Stomach smooth muscle (tissue), 2 donors: ENCODE data around the gene RAPGEF2.

ENCODE experiments used
- H3K27ac ChIP-seq: one replicate; pipeline ENCODE4 v1.7.0; 2013; ENCODE audit warnings: mild to moderate bottlenecking, low read length, inconsistent platforms
- H3K27me3 ChIP-seq, 2 donors: one replicate each; pipeline ENCODE4 v1.7.0; 2013; ENCODE audit warnings: low read length in 2 of 2; ENCODE audit not compliant: insufficient read depth in 2 of 2, control insufficient read depth in 1 of 2
- H3K36me3 ChIP-seq, 2 donors: one replicate each; pipeline ENCODE4 v1.7.0; 2013; ENCODE audit warnings: low read length in 2 of 2; ENCODE audit not compliant: control insufficient read depth in 2 of 2, insufficient read depth in 2 of 2
- H3K4me1 ChIP-seq: one replicate; pipeline ENCODE4 v1.7.0; 2013; ENCODE audit warnings: low read length; ENCODE audit not compliant: control insufficient read depth, insufficient read depth
- H3K4me3 ChIP-seq, 2 donors: one replicate each; pipeline ENCODE4 v1.7.0; 2013; ENCODE audit warnings: low read length in 2 of 2
- H3K9ac ChIP-seq, 2 donors: one replicate each; pipeline ENCODE4 v1.7.0; 2013; ENCODE audit warnings: low read length in 2 of 2, mild to moderate bottlenecking in 1 of 2
- H3K9me3 ChIP-seq, 2 donors: one replicate each; pipeline ENCODE4 v1.7.0; 2013; ENCODE audit warnings: low read length in 2 of 2; ENCODE audit not compliant: control insufficient read depth in 2 of 2
- donor health status: healthy.
- donor health status: Pancreatic carcinoma.

The RAPGEF2 gene

DNA sequence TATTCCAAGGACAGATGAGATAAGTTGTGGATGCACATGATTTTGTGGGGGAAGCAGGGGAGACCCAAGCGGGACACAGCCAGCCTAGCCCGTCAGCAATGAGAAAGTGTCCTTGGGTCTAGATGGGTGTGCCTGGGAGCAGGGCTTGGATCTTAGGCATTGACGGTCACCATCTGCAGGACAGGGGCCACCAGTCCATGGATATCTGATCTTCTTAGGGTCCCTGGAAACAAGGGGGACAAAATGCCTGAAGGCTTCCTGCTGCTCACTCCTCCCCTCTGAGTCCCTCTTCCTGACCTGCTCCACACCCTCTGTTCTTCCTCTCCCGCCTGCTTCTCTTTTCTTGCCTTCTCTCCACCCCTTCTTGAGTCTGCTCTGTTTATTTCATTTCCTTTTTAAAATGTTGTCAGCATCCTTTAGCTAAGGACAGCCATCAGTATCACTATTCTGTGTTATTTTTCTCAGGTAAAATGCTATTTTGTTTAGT is 298.4 kb downstream of the RAPGEF2 start:
- Histone ChIP-seq H3K9me3 (no peaks in the 10 kb centered on the region), H3K4me1 (peaks cover 5% of the 10 kb centered on the region), H3K27me3 (no peaks in the 10 kb centered on the region), H3K27ac (no peak overlapping the region), H3K36me3 (no peaks in the 10 kb centered on the region), H3K9ac (no peak overlapping the region), H3K4me3 (peak overlapping the region in 1 of 2 donors; percentile 29)

- Histone ChIP-seq H3K27ac (no peak overlapping the region), H3K27me3 (no peaks in the 10 kb centered on the region), H3K36me3 (no peaks in the 10 kb centered on the region), H3K9ac (no peak overlapping the region), H3K4me1 (peaks cover 5% of the 10 kb centered on the region), H3K4me3 (no peak overlapping the region), H3K9me3 (no peaks in the 10 kb centered on the region)
Measured at GRCh38 chr4:159401791-159402380, 299.0 kb downstream of the RAPGEF2 start.
